ENCODE data around the gene FOXP1. TPM values are rescaled to one million over a fixed set of nuclear protein-coding genes. Genes with fewer than 3 reads are reported as not detected.

Gene FOXP1
- polyA plus RNA-seq, 1 donor from 2014 or later: 5.6 TPM

- no peak overlapping the region for H3K4me2 ChIP-seq (ENCODE audit: low read length)
- H3K4me3 ChIP-seq (ENCODE audit: low read length): no peak overlapping the region
- no peaks in the 10 kb centered on the region for H3K27me3 ChIP-seq (ENCODE audit: insufficient read depth, low read depth, low read length)
- no peaks in the 10 kb centered on the region for H3K9me2 ChIP-seq (ENCODE audit: insufficient read depth, low read length)
- no peak for TF ChIP-seq TAF1 (IDR thresholded peaks at IDR 0.05; ENCODE audit: low read depth)
- TF ChIP-seq POLR2AphosphoS5 (IDR thresholded peaks at IDR 0.05): no peak
- TF ChIP-seq REST (IDR thresholded peaks at IDR 0.05; ENCODE audit: borderline replicate concordance): no peak
- no peak for TF ChIP-seq RAD21 (conservative IDR thresholded peaks at IDR 0.05)
- TF ChIP-seq EZH2 (IDR thresholded peaks at IDR 0.05; ENCODE audit: borderline replicate concordance, insufficient read depth, low read length, poor library complexity, severe bottlenecking): no peak
- no peak for TF ChIP-seq MXI1 (conservative IDR thresholded peaks at IDR 0.05; ENCODE audit: poor library complexity, severe bottlenecking)
- no peak for TF ChIP-seq SMC3 (conservative IDR thresholded peaks at IDR 0.05; ENCODE audit: poor library complexity)
- no peak for TF ChIP-seq CTCF (IDR thresholded peaks at IDR 0.05; ENCODE audit: poor library complexity, severe bottlenecking)
- TF ChIP-seq EP300 (conservative IDR thresholded peaks at IDR 0.05; ENCODE audit: poor library complexity, severe bottlenecking): no peak
- H3K9ac ChIP-seq (ENCODE audit: low read length): no peak overlapping the region
- H3K9me3 ChIP-seq (ENCODE audit: low read length): no peaks in the 10 kb centered on the region
- no peaks in the 10 kb centered on the region for H3F3A ChIP-seq (ENCODE audit: insufficient read depth, low read length, poor library complexity, severe bottlenecking)
- H2AFZ ChIP-seq (ENCODE audit: low read depth, low read length): no peak overlapping the region
- no peaks in the 10 kb centered on the region for H3K79me2 ChIP-seq (replicated peaks; ENCODE audit: insufficient read depth, low read length)
- H4K20me1 ChIP-seq (ENCODE audit: insufficient read depth): no peaks in the 10 kb centered on the region
- H3K27ac ChIP-seq (ENCODE audit: low read length): no peak overlapping the region
- H3K36me3 ChIP-seq (ENCODE audit: insufficient read depth, low read length): no peaks in the 10 kb centered on the region
Observed at GRCh38 chr3:71391361-71391760, 192.2 kb downstream of the FOXP1 start.

- no peaks in the 10 kb centered on the region for H3K27me3 ChIP-seq (ENCODE audit: insufficient read depth, low read depth, low read length)
- no peaks in the 10 kb centered on the region for H3K36me3 ChIP-seq (ENCODE audit: insufficient read depth, low read length)
- H3K79me2 ChIP-seq (replicated peaks; ENCODE audit: insufficient read depth, low read length): no peaks in the 10 kb centered on the region
- H3F3A ChIP-seq (ENCODE audit: insufficient read depth, low read length, poor library complexity, severe bottlenecking): no peaks in the 10 kb centered on the region
- H3K4me2 ChIP-seq (ENCODE audit: low read length): no peak overlapping the region
- no peaks in the 10 kb centered on the region for H3K9me3 ChIP-seq (ENCODE audit: low read length)
- H2AFZ ChIP-seq (ENCODE audit: low read depth, low read length): no peak overlapping the region
- no peaks in the 10 kb centered on the region for H4K20me1 ChIP-seq (ENCODE audit: insufficient read depth)
- no peaks in the 10 kb centered on the region for H3K9me2 ChIP-seq (ENCODE audit: insufficient read depth, low read length)
- no peak overlapping the region for H3K4me3 ChIP-seq (ENCODE audit: low read length)
- no peak overlapping the region for H3K9ac ChIP-seq (ENCODE audit: low read length)
- no peak overlapping the region for H3K27ac ChIP-seq (ENCODE audit: low read length)
- TF ChIP-seq REST (IDR thresholded peaks at IDR 0.05; ENCODE audit: borderline replicate concordance): no peak
- no peak for TF ChIP-seq POLR2AphosphoS5 (IDR thresholded peaks at IDR 0.05)
- TF ChIP-seq SMC3 (conservative IDR thresholded peaks at IDR 0.05; ENCODE audit: poor library complexity): no peak
- no peak for TF ChIP-seq CTCF (IDR thresholded peaks at IDR 0.05; ENCODE audit: poor library complexity, severe bottlenecking)
- no peak for TF ChIP-seq MXI1 (conservative IDR thresholded peaks at IDR 0.05; ENCODE audit: poor library complexity, severe bottlenecking)
- TF ChIP-seq EZH2 (IDR thresholded peaks at IDR 0.05; ENCODE audit: borderline replicate concordance, insufficient read depth, low read length, poor library complexity, severe bottlenecking): no peak
- no peak for TF ChIP-seq TAF1 (IDR thresholded peaks at IDR 0.05; ENCODE audit: low read depth)
- no peak for TF ChIP-seq RAD21 (conservative IDR thresholded peaks at IDR 0.05)
Observed at GRCh38 chr3:71389911-71390573, 193.5 kb downstream of the FOXP1 start.
